HuH-7.5 (cell line): Measurements from ENCODE around the gene MT1G.
A peak's percentile ranks its signal among the peaks of the same experiment; 100 is the strongest.
"Not testable (repeated sequence)": the region's sequence is repeated elsewhere in the genome, so short reads cannot be mapped to it uniquely, and the experiment has no call there.

Source experiments
- DNase-seq: peaks from one replicate; pipeline ENCODE4 v3.0.0; 2011; ENCODE audit warnings: low spot score

MT1G gene

DNA sequence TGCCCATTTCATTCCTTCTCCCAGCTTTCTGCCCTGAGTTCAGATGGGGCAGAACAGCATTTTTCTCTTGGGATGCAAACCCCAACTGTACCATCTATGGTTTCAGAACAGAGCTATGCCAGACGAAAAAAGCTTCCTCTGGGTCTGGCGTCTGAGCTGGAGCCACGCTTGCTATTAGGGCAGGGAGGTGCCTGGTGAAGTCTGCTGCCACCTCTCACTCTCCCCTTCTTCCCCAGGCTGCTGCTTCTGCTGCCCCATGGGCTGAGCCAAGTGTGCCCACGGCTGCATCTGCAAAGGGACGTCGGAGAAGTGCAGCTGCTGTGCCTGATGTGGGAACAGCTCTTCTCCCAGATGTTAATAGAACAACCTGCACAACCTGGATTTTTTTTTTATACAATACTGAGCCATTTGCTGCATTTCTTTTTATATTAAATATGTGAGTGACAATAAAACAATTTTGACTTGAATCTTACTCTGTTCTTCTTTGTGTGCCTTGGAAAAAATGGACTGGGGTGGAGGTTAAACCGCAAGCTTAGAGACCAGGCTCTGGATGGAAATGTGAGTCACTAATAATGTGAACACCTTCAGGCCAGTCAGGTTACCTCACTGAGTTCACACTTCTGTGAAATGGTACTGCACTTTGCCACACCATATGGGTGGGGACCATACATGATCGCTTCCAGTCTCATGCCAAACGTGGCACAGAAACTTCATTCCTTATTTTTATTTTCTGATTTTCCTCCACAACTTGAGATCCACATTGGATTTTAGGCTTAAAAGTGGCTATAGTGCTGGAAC, 31.1 kb downstream of the MT1G start:
- DNase-seq: no peak

DNA sequence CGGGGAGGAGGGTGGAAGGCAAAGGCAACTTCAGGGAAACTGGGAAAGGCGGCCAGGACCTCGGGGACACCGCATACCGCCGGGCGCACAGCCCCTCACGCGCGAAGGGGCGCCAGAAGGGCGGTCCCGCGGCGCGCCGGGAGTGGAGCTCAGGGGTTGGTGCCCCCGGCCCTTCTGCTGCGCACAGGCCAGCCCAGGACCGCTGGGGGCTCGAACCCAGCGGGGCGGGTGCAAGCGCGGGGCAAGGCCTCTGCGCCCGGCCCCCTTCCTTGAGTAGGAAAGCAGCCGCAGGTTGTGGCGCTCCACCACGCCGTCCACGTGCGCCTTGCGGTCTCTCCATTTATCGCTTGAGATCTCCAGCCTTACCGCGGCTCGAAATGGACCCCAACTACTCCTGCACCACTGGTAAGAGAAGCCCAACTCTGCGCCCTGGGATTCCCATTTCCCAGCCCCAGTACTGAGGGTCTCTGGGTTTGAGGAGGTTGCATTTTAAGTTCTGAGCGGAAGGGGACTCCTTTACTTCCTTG, 32.4 kb downstream of the MT1G start:
- no peak for DNase-seq

GRCh38 chr16:56634715-56635440, 33.0 kb downstream of the MT1G start:
- no peak for DNase-seq

GRCh38 chr16:56633535-56633934, 34.3 kb downstream of the MT1G start:
- DNase-seq: no peak

GRCh38 chr16:56632848-56633365, 35.0 kb downstream of the MT1G start:
- DNase-seq: no peak

DNA sequence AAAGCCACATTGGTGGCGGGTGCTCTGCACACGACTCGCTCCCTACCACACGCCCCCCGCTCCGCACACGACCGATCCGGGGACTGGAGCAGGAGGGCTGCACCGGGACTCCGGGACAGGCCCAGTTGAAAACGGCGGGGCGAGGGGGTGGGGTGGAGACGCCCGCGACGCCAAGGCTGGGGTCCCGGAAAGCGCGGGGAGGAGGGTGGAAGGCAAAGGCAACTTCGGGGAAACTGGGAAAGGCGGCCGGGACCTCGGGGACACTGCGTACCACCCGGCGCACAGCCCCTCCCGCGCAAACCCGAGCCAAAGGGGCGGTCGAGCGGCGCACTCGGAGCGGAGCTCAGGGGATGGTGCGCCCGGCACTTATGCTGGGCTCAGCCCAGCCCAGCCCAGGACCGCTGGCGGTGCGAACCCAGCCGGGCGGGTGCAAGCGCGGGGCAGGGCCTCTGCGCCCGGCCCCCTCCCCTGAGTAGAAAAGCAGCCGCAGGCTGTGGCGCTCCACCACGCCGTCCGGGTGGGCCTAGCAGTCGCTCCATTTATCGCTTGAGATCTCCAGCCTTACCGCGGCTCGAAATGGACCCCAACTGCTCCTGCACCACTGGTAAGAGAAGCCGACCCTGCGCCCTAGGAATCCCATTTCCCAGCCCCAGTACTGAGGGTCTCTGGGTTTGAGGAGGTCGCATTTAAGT, 35.6 kb downstream of the MT1G start, which contains the start of gene MT1M:
Gene MT1M (plus strand): TSS at position 504 of the 692 bp plus-strand sequence. CDS start 73 bp downstream, at position 577.
- no peak for DNase-seq

- DNase-seq: no peak
These were observed 36.1 kb downstream of the MT1G start for GRCh38 chr16:56631832-56632155.

DNA sequence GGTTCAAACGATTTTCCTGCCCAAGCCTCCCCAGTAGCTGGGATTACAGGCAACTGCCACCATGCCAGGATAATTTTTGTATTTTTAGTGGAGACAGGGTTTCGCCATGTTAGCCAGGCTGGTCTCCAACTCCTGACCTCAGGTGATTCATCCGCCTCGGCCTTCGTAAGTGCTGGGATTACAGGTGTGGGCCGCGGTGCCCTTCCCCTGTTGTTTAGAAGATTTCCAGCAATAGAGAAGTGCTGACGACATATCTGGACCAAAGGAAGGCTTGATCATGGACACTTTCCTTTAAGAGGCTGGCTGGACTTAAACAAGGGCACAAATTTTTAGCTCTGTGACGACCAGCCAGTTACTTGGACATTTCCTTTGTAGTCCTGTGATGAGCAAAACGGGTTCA, 36.7 kb downstream of the MT1G start:
- DNase-seq: no peak

DNA sequence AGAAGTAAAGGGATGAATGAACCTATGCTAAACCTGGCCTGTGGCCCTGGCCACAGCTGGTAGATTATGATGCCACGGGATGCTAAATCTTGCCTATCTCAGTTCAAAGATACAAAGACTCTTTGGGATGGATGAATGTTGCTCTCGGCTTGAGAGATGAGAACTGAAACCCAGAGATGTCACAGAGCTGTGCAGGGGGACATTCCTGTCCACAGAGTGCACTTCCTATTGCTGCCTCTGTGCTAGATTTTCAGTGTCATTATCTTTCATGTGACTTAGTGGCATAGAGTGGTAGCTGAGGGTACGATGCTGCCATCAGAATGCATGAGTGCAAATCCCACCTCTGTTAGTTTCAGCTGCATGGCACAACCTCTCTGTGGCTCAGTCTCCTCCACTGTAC, 37.7 kb downstream of the MT1G start:
- DNase-seq: no peak

- DNase-seq: no peak
These were observed 38.3 kb downstream of the MT1G start for GRCh38 chr16:56629531-56629930.

- DNase-seq: no peak
These were observed 39.1 kb downstream of the MT1G start for GRCh38 chr16:56628486-56629350.

GRCh38 chr16:56626685-56627084, 41.2 kb downstream of the MT1G start:
- no peak for DNase-seq

GRCh38 chr16:56625943-56626654, 41.8 kb downstream of the MT1G start:
- DNase-seq: no peak

DNA sequence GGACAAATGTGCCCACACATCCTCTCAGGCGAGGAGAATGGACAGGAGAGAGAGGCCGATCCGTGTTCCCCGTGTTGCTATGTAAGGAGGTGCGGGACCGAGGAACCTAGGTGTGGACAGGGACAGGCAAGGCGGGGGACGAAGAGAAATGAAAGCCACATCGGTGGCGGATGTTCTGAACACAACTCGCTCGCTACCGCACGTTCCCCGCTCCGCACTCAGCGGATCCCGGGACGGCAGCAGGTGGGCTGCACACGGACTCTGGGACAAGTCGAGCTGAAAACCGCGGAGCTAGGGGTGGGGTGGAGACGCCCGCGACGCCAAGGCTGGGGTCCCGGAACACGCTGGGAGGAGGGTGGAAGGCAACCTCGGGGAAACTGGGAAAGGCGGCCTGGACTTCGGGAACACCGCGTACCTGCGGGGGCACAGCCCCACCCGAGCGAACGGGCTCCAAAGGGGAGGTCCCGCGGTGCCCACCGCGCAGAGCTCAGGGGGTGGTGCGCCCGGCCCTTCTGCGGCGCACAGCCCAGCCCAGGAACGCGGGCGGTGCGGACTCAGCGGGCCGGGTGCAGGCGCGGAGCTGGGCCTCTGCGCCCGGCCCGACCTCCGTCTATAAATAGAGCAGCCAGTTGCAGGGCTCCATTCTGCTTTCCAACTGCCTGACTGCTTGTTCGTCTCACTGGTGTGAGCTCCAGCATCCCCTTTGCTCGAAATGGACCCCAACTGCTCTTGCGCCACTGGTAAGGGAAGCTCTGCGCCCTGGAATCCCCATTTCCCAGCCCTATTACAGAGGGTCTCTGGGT, 42.5 kb downstream of the MT1G start, which contains the start of gene MT1E:
Gene MT1E (plus strand): TSS at position 642 of the 803 bp plus-strand sequence. CDS start 71 bp downstream, at position 713.
- peak; percentile 59 for DNase-seq

GRCh38 chr16:56623637-56624036, 44.2 kb downstream of the MT1G start:
- DNase-seq: no peak

DNA sequence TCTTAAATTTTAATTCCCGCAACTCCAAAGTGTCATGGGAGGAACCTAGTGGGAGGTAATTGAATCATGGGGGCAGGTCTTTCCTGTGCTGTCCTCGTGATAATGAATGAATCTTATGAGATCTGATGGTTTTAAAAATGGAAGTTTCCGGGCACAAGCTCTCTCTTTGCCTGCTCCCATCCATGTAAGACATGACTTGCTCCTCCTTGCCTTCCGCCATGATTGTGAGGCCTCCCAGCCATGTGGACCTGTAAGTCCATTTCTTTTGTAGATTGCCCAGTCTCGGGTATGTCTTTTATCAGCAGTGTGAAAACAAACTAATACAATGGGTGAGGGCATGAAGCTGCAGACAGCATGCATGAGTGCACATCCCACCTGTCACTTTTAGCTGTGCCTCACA, 44.7 kb downstream of the MT1G start:
- DNase-seq: not testable (repeated sequence)

DNA sequence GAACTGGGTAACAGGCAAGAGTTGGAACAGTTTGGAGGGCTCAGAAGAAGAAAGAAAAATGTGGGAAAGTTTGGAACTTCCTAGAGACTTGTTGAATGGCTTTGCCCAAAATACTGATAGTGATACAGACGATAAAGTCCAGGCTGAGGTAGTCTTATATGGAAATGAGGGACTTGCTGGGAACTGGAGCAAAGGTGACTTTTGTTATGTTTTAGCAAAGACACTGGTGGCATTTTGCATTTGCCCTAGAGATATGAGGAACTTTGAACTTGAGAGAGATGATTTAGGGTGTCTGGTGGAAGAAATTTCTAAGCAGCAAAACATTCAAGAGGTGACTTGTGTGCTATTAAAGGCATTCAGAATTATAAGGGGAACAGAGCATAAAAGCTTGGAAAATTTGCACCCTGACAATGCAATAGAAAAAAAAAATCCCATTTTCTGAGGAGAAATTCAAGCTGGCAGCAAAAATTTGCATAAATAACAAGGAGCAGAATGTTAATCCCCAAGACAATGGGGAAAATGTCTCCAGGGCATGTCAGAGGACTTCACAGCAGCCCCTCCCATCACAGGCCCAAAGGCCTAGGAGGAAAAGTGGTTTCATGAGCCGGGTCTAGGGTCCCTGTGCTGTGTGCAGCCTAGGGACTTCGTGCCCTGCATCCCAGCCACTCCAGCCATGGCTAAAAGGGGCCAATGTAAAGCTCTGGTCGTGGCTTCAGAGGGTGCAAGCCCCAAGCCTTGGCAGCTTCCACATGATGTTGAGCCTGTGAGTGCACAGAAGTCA, 46.0 kb downstream of the MT1G start:
- not testable (repeated sequence) for DNase-seq

DNA sequence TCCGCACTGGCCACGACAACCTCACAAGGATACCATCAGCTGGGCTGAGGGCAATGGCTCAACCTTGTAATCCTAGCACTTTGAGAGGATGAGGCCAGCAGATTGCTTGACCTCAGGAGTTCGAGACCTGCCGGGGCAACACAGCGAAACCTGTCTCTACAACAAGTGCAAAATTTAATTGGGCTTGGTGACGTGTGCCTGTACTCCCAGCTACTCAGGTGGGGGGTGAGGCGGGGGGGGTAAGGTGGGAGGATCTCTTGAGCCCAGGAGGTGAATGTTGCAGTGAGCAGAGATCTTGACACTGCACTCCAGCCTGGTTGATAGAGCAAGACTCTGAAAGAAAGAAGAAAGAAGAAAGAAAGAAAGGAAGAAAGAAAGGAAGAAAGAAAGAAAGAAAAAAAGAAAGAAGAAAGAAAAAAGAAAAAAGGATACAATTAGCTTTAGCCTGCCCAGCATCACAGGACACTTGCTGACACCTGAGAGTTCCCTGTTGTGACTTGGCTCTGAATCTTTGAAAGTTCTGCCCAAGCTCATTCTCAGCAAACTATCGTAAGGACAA, 47.4 kb downstream of the MT1G start:
- no peak for DNase-seq

DNA sequence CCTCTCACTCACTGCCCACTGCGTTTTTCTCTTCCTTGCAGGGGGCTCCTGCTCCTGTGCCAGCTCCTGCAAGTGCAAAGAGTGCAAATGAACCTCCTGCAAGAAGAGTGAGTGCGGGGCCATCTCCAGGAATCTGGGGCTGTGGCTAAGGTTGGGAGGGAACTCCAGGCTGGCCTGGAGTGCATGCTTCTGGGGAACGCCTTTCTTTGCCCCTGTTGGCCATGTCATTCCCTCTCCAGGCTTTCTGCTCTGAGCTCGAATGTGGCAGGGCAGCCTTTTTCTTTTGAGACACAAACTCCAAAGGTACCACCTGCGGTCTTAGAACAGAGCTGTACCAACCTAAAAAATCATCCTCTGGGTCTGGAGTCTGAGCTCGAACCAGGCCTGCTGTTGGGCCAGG, 49.7 kb downstream of the MT1G start:
- DNase-seq: no peak
